ENCODE results near the gene CDHR5.

DNA sequence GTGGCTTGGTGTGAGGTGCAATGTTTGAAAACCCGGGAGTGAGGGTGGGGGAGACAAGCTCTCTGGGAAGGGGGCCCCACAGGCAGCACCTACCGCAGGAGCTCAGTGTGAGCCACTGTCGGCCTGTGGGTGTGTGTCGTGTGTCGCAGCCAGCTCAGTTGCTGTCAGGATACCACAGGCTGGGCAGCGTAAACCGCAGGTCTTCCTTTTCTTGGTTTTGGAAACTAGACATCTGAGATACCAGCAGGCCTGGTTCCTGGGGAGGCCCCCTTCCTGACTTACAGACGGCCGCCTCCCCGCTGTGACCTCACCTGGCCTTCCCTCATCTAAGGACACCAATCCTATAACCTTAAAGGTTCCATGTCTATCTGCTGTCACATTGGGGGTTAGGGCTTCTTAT is 28.4 kb downstream of the CDHR5 start:
- TF ChIP-seq EZH2 (IDR thresholded peaks at IDR 0.05; ENCODE audit: borderline replicate concordance) = no peak
- TF ChIP-seq, protein P1, sequence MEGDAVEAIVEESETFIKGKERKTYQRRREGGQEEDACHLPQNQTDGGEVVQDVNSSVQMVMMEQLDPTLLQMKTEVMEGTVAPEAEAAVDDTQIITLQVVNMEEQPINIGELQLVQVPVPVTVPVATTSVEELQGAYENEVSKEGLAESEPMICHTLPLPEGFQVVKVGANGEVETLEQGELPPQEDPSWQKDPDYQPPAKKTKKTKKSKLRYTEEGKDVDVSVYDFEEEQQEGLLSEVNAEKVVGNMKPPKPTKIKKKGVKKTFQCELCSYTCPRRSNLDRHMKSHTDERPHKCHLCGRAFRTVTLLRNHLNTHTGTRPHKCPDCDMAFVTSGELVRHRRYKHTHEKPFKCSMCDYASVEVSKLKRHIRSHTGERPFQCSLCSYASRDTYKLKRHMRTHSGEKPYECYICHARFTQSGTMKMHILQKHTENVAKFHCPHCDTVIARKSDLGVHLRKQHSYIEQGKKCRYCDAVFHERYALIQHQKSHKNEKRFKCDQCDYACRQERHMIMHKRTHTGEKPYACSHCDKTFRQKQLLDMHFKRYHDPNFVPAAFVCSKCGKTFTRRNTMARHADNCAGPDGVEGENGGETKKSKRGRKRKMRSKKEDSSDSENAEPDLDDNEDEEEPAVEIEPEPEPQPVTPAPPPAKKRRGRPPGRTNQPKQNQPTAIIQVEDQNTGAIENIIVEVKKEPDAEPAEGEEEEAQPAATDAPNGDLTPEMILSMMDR (IDR thresholded peaks at IDR 0.05; ENCODE audit: poor library complexity) = no peak
- TF ChIP-seq EZH2phosphoT487 (IDR thresholded peaks at IDR 0.05; ENCODE audit: low read depth, severe bottlenecking, unreplicated experiment) = no peak
